Measurements from ENCODE around the gene BAAT. TPM values are rescaled to one million over a fixed set of nuclear protein-coding genes. Genes with fewer than 3 reads are reported as not detected.

The BAAT gene
- total RNA-seq, 1 experiment from 2014 or later = 0.25 TPM

- TF ChIP-seq ZFX (IDR thresholded peaks at IDR 0.05) (no peak), SIN3A (IDR thresholded peaks at IDR 0.05; ENCODE audit: low read depth) (no peak), RAD21 (IDR thresholded peaks at IDR 0.05; ENCODE audit: low read depth) (no peak)
- Histone ChIP-seq H3K4me2 (ENCODE audit: low read length) (no peak overlapping the region), H3K9me2 (ENCODE audit: insufficient read depth) (no peaks in the 10 kb centered on the region), H3K9me3 (ENCODE audit: control insufficient read depth in 1 of 2, insufficient read depth in 1 of 2, low read depth in 1 of 2, low read length in 2 of 2) (no peaks in the 10 kb centered on the region), H3K79me2 (ENCODE audit: insufficient read depth, low read length) (no peaks in the 10 kb centered on the region), H3K9ac (ENCODE audit: low read length) (no peak overlapping the region), H3K4me1 (ENCODE audit: control insufficient read depth in 1 of 2, insufficient read depth in 2 of 2, low read length in 2 of 2) (0 out of 4 replicates have a peak, but pooled peaks cover 0 to 6% of the 10 kb centered on the region in 2 experiments), H3K4me3 (replicated peaks in 1 of 2; ENCODE audit: low read depth in 1 of 2, low read length in 2 of 2) (no peak overlapping the region), H3K36me3 (ENCODE audit: control insufficient read depth in 1 of 2, insufficient read depth in 2 of 2, low read length in 2 of 2) (no peaks in the 10 kb centered on the region), H3K27ac (ENCODE audit: low read depth, low read length) (no peak overlapping the region), H3K27me3 (ENCODE audit: insufficient read depth, low read length) (0 out of 2 replicates have a peak, but pooled peaks cover 9% of the 10 kb centered on the region), H2AFZ (ENCODE audit: low read depth, low read length, poor library complexity, severe bottlenecking) (no peak overlapping the region), H4K20me1 (ENCODE audit: insufficient read depth) (no peaks in the 10 kb centered on the region)
- RAD21 ChIA-PET (ENCODE audit: low non-redundant PET in 1 of 2, low total read pairs in 2 of 2, uncharacterized antibody in 2 of 2, unreplicated experiment in 2 of 2) = no interaction called here
- intact Hi-C loops (cut with micrococcal nuclease) = no loop called here
- DNase-seq (ENCODE audit: low read depth, low spot score) (no peak), ATAC-seq (no peak)
- CTCF ChIA-PET = interaction anchor here (0.7 kb wide), 1 partner anchor 8 kb away, joined by 3 read pairs; no protein-coding TSS in a partner anchor
- BruUV-seq (replicated peaks) = no TSS peak
- POLR2A ChIA-PET = no interaction called here
These were observed 34.5 kb downstream of the BAAT start for GRCh38 chr9:101350285-101350684.

- H3K9me2 ChIP-seq (ENCODE audit: insufficient read depth) = no peaks in the 10 kb centered on the region; the same call in 1 of the 2 replicates
- H3K27me3 ChIP-seq (ENCODE audit: insufficient read depth, low read length) = peaks cover 13% of the 10 kb centered on the region; the same call in 1 of the 2 replicates
- no peak overlapping the region for H2AFZ ChIP-seq (ENCODE audit: low read depth, low read length, poor library complexity, severe bottlenecking)
- ATAC-seq = no peak
- ChIA-PET CTCF (interaction anchor here (1.2 kb wide), 1 partner anchor 8 kb away, joined by 3 read pairs; no protein-coding TSS in a partner anchor), POLR2A (no interaction called here), RAD21 (ENCODE audit: low non-redundant PET in 1 of 2, low total read pairs in 2 of 2, uncharacterized antibody in 2 of 2, unreplicated experiment in 2 of 2) (no interaction called here)
- intact Hi-C loops (cut with micrococcal nuclease) = no loop called here
- no peaks in the 10 kb centered on the region for H3K36me3 ChIP-seq (ENCODE audit: control insufficient read depth in 1 of 2, insufficient read depth in 2 of 2, low read length in 2 of 2)
- H3K4me2 ChIP-seq (ENCODE audit: low read length) = no peak overlapping the region
- H3K9me3 ChIP-seq (ENCODE audit: control insufficient read depth in 1 of 2, insufficient read depth in 1 of 2, low read depth in 1 of 2, low read length in 2 of 2) = no peaks in the 10 kb centered on the region
- no TSS peak for BruUV-seq (replicated peaks)
- no peaks in the 10 kb centered on the region for H3K4me1 ChIP-seq (ENCODE audit: control insufficient read depth in 1 of 2, insufficient read depth in 2 of 2, low read length in 2 of 2)
- no peak overlapping the region for H3K4me3 ChIP-seq (replicated peaks in 1 of 2; ENCODE audit: low read depth in 1 of 2, low read length in 2 of 2)
- H3K9ac ChIP-seq (ENCODE audit: low read length) = no peak overlapping the region
- H4K20me1 ChIP-seq (ENCODE audit: insufficient read depth) = no peaks in the 10 kb centered on the region
- H3K79me2 ChIP-seq (ENCODE audit: insufficient read depth, low read length) = no peaks in the 10 kb centered on the region
- H3K27ac ChIP-seq (ENCODE audit: low read depth, low read length) = no peak overlapping the region
- no peak for DNase-seq (ENCODE audit: low read depth, low spot score)
- TF ChIP-seq YY1 (IDR thresholded peaks at IDR 0.05; ENCODE audit: extremely low read depth, insufficient replicate concordance, low read depth, low read length) (no peak), SP1 (IDR thresholded peaks at IDR 0.05; ENCODE audit: low read depth) (no peak), CEBPB (IDR thresholded peaks at IDR 0.05; ENCODE audit: low read depth) (no peak), EGR1 (IDR thresholded peaks at IDR 0.05; ENCODE audit: low read depth) (no peak), ELF1 (IDR thresholded peaks at IDR 0.05; ENCODE audit: borderline replicate concordance, low read depth) (no peak), ZBTB33 (IDR thresholded peaks at IDR 0.05; ENCODE audit: extremely low read depth, insufficient replicate concordance, low read length) (no peak), ZNF274 (IDR thresholded peaks at IDR 0.05; ENCODE audit: low read depth, low read length) (no peak)
- TF ChIP-seq, protein P1, sequence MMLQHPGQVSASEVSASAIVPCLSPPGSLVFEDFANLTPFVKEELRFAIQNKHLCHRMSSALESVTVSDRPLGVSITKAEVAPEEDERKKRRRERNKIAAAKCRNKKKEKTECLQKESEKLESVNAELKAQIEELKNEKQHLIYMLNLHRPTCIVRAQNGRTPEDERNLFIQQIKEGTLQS (IDR thresholded peaks at IDR 0.05) = no peak
- TF ChIP-seq, protein P2, sequence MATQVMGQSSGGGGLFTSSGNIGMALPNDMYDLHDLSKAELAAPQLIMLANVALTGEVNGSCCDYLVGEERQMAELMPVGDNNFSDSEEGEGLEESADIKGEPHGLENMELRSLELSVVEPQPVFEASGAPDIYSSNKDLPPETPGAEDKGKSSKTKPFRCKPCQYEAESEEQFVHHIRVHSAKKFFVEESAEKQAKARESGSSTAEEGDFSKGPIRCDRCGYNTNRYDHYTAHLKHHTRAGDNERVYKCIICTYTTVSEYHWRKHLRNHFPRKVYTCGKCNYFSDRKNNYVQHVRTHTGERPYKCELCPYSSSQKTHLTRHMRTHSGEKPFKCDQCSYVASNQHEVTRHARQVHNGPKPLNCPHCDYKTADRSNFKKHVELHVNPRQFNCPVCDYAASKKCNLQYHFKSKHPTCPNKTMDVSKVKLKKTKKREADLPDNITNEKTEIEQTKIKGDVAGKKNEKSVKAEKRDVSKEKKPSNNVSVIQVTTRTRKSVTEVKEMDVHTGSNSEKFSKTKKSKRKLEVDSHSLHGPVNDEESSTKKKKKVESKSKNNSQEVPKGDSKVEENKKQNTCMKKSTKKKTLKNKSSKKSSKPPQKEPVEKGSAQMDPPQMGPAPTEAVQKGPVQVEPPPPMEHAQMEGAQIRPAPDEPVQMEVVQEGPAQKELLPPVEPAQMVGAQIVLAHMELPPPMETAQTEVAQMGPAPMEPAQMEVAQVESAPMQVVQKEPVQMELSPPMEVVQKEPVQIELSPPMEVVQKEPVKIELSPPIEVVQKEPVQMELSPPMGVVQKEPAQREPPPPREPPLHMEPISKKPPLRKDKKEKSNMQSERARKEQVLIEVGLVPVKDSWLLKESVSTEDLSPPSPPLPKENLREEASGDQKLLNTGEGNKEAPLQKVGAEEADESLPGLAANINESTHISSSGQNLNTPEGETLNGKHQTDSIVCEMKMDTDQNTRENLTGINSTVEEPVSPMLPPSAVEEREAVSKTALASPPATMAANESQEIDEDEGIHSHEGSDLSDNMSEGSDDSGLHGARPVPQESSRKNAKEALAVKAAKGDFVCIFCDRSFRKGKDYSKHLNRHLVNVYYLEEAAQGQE (IDR thresholded peaks at IDR 0.05; ENCODE audit: low read depth) = no peak
- TF ChIP-seq, protein P3, sequence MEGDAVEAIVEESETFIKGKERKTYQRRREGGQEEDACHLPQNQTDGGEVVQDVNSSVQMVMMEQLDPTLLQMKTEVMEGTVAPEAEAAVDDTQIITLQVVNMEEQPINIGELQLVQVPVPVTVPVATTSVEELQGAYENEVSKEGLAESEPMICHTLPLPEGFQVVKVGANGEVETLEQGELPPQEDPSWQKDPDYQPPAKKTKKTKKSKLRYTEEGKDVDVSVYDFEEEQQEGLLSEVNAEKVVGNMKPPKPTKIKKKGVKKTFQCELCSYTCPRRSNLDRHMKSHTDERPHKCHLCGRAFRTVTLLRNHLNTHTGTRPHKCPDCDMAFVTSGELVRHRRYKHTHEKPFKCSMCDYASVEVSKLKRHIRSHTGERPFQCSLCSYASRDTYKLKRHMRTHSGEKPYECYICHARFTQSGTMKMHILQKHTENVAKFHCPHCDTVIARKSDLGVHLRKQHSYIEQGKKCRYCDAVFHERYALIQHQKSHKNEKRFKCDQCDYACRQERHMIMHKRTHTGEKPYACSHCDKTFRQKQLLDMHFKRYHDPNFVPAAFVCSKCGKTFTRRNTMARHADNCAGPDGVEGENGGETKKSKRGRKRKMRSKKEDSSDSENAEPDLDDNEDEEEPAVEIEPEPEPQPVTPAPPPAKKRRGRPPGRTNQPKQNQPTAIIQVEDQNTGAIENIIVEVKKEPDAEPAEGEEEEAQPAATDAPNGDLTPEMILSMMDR (IDR thresholded peaks at IDR 0.05 in 2 of 3, conservative IDR thresholded peaks at IDR 0.05 in 1 of 3; ENCODE audit: borderline replicate concordance in 1 of 3, insufficient read depth in 1 of 3, low read depth in 2 of 3, low read length in 2 of 3) = no peak
These were observed 42.2 kb downstream of the BAAT start for GRCh38 chr9:101342595-101342994.
